ENCODE results near the gene RAC3.

RAC3 gene

GRCh38 chr17:82072827-82073226 lies 41.3 kb downstream of the RAC3 start:
- Histone ChIP-seq H3K36me3 (replicated peaks) (peaks cover 1% of the 10 kb centered on the region), H3K27me3 (ENCODE audit: low read depth) (no peaks in the 10 kb centered on the region), H3K4me3 (no peak overlapping the region), H3K9me3 (no peaks in the 10 kb centered on the region), H3K4me1 (no peaks in the 10 kb centered on the region)
- in situ Hi-C loops (cut with MboI; ENCODE audit: low sequenced_read_pairs): no loop called here
- DNase-seq (ENCODE audit: low spot score in 2 of 2): no peak

GRCh38 chr17:82073446-82073845 lies 42.0 kb downstream of the RAC3 start:
- DNase-seq (ENCODE audit: low spot score in 2 of 2): no peak
- H3K36me3 ChIP-seq (replicated peaks): peaks cover 8% of the 10 kb centered on the region
- H3K9me3 ChIP-seq: no peaks in the 10 kb centered on the region
- in situ Hi-C loops (cut with MboI; ENCODE audit: low sequenced_read_pairs): no loop called here
- H3K27me3 ChIP-seq (ENCODE audit: low read depth): no peaks in the 10 kb centered on the region
- no peak overlapping the region for H3K4me3 ChIP-seq
- H3K4me1 ChIP-seq: no peaks in the 10 kb centered on the region

DNA sequence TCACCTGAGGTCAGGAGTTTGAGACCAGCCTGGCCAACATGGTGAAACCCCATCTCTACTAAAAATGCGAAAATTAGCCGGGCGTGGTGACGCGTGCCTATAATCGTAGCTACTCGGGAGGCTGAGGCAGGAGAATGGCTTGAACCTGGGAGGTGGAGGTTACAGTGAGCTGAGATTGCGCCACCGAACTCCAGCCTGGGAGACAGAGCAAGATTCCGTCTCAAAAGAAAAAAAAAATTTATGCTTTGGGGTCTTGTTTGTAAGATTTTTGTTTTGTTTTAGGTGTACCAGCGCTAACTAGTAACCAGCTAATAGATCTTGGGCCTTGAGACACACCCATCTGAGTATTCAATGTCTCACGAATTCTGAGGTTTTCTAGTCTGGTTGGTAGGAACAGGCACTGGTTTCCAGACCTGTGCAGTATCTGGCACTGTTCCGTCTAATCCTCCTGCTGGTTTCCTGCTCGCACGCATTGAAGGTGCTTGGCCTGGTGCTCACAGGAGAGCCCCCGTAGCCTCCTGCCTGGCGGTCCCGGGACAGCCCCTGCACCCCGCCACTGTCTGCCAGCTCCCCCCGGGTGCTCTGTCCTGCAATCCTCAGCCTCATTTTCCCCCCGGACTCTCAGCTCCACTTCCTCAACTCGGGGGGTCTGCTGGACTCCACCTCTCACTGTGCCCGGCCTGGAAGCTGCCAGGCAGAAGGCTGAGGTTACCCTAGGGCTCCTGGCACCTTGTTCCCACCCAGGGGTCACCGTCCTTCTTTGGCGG lies 44.7 kb downstream of the RAC3 start:
- no peak for DNase-seq (ENCODE audit: low spot score in 2 of 2)
- H3K27me3 ChIP-seq (ENCODE audit: low read depth): no peaks in the 10 kb centered on the region
- no peak overlapping the region for H3K4me3 ChIP-seq
- H3K4me1 ChIP-seq: no peaks in the 10 kb centered on the region
- H3K36me3 ChIP-seq (replicated peaks): peaks cover 29% of the 10 kb centered on the region
- in situ Hi-C loops (cut with MboI; ENCODE audit: low sequenced_read_pairs): no loop called here
- H3K9me3 ChIP-seq: no peaks in the 10 kb centered on the region

DNA sequence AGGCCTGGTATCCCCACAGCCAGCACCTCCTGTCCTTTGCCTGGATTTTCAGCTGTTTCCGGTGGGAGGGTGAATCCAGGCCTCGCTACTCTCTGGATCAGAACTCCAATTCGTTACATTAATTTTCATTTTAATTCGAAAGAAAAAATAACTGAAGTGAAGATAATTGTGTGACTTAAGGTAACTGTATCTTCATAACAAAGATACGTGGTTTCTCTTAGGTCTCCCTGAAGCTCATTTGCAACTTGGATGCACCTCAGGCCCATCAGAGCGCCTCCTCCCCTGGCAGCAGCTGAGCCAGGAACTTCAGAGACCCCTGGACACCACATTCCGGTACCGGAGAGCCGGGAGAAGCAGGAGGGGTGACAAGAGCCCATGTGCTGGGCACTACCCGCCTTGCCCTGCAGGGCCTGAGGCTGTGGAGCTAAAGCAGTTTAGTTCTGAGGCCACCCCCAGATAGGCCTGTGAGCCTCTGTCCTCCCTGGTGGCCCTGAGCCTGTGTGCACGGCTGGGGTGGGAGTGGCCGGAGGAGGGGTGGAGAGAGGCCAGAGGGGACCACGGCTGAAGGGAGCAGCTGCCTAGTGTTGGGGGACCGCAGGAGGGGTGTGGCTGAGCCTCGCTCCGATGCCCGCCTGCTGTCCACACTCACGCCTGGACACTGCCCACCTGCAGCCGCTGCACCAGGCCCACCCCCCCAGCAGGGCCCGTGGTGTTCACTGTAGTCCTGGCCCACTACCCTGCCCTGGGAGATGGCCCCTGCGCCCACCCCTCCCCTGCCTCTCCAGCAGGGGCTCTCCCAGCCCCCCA lies 45.5 kb downstream of the RAC3 start:
- Histone ChIP-seq H3K27me3 (ENCODE audit: low read depth) (no peaks in the 10 kb centered on the region), H3K4me3 (no peak overlapping the region), H3K4me1 (no peaks in the 10 kb centered on the region), H3K36me3 (replicated peaks) (peaks cover 35% of the 10 kb centered on the region), H3K9me3 (no peaks in the 10 kb centered on the region)
- in situ Hi-C loops (cut with MboI; ENCODE audit: low sequenced_read_pairs): no loop called here
- no peak for DNase-seq (ENCODE audit: low spot score in 2 of 2)

GRCh38 chr17:82077617-82078358 lies 46.3 kb downstream of the RAC3 start:
- no peak for DNase-seq (ENCODE audit: low spot score in 2 of 2)
- in situ Hi-C loops (cut with MboI; ENCODE audit: low sequenced_read_pairs): no loop called here
- Histone ChIP-seq H3K9me3 (no peaks in the 10 kb centered on the region), H3K4me3 (no peak overlapping the region), H3K36me3 (replicated peaks) (peaks cover 43% of the 10 kb centered on the region), H3K27me3 (ENCODE audit: low read depth) (no peaks in the 10 kb centered on the region), H3K4me1 (no peaks in the 10 kb centered on the region)

DNA sequence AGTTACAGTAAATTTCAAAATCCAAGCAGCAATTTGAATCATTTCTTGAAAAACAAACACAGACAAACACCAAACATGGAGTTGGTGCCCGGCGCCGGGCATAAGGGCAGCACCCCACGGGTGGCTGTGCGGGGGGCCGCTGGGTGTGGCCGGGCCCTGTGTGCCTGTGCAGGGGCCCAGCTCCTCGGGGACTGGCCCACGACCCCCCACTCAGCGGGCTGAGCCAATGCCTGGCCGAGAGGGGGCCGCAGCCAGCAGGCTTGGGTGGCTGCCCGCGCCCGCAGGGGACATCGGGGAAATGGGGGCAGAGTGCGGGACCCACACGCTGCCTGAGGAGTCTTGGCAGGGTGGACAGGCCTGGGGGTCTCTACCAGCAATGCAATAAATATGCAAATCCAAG lies 47.0 kb downstream of the RAC3 start:
- H3K36me3 ChIP-seq (replicated peaks): peaks cover 49% of the 10 kb centered on the region
- no peaks in the 10 kb centered on the region for H3K27me3 ChIP-seq (ENCODE audit: low read depth)
- in situ Hi-C loops (cut with MboI; ENCODE audit: low sequenced_read_pairs): no loop called here
- H3K9me3 ChIP-seq: no peaks in the 10 kb centered on the region
- no peak for DNase-seq (ENCODE audit: low spot score in 2 of 2)
- no peak overlapping the region for H3K4me3 ChIP-seq
- H3K4me1 ChIP-seq: no peaks in the 10 kb centered on the region

- H3K4me3 ChIP-seq: no peak overlapping the region
- no peaks in the 10 kb centered on the region for H3K9me3 ChIP-seq
- in situ Hi-C loops (cut with MboI; ENCODE audit: low sequenced_read_pairs): no loop called here
- peaks cover 56% of the 10 kb centered on the region for H3K36me3 ChIP-seq (replicated peaks)
- H3K4me1 ChIP-seq: no peaks in the 10 kb centered on the region
- H3K27me3 ChIP-seq (ENCODE audit: low read depth): no peaks in the 10 kb centered on the region
- no peak for DNase-seq (ENCODE audit: low spot score in 2 of 2)
These were observed 47.7 kb downstream of the RAC3 start for GRCh38 chr17:82079001-82079677.

DNA sequence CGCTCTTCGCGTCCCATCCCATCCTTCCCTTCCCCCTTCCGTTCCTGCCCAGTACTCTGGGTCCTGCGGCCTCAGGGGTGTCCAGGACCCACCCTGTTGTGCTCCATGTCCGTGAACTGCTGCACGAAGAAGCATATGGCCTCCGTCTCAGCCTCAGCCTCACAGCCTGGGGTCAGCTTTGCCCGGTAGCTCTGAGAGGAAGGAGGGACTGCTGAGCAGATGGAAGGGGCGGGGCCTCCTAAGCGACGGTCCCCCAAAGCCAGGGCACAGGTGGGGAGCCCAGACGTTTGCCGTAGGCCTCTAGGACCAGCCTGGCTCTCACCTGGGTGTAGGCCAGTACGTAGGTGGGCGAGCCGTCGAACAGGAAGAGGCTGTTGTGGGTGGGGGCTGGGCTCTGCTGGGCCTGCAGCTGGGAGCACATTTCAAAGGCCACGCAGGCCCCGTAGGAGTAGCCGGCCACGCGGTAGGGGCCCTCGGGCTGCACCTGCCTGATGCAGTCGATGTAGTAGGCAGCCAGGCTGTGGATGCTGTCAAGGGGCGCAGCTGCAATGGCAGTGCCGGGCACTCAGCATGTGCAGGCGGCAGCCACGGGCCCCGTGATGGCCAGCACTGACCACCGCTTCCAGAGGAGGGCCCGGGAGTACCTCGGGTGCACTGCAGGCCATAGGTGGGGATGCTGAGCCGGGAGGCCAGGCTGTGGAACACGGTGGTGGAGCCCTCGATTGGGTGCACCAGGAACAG lies 48.7 kb downstream of the RAC3 start:
- in situ Hi-C loops (cut with MboI; ENCODE audit: low sequenced_read_pairs): no loop called here
- no peak for DNase-seq (ENCODE audit: low spot score in 2 of 2)
- H3K4me1 ChIP-seq: no peaks in the 10 kb centered on the region
- peaks cover 67% of the 10 kb centered on the region for H3K36me3 ChIP-seq (replicated peaks)
- H3K27me3 ChIP-seq (ENCODE audit: low read depth): no peaks in the 10 kb centered on the region
- H3K9me3 ChIP-seq: no peaks in the 10 kb centered on the region
- no peak overlapping the region for H3K4me3 ChIP-seq

DNA sequence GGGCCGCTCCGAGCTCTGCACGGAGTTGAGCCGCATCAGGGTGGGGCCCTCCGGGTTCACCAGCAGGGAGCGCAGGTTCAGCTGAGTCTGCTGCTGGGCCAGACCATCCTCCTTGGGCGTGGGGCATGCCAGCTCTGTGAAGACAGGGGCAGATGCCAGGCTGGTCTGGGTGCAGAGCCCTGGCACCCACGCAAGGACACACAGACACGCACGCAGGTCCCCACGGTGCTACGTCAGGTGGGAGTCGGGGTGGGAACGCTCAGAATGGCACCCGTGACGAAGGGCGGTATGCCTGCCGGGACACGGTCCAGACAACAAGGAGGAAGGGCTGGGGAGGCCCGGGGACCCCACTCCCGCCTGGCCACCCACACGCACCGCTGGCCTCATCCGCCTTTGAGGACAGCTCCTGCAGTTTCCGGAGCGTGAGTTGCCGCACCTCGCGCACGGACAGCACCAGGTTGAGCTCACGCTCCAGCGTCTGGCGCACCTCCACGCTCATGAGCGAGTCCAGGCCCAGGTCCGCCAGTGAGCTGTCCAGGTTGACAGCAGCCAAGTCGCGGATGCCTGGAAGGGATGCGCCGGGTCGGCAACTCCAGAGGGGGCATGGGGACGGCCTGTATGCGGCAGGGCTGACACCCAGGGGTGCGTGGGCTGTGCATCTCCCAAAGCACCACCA lies 49.4 kb downstream of the RAC3 start:
- H3K4me3 ChIP-seq: no peak overlapping the region
- H3K36me3 ChIP-seq (replicated peaks): peaks cover 74% of the 10 kb centered on the region
- no peaks in the 10 kb centered on the region for H3K9me3 ChIP-seq

DNA sequence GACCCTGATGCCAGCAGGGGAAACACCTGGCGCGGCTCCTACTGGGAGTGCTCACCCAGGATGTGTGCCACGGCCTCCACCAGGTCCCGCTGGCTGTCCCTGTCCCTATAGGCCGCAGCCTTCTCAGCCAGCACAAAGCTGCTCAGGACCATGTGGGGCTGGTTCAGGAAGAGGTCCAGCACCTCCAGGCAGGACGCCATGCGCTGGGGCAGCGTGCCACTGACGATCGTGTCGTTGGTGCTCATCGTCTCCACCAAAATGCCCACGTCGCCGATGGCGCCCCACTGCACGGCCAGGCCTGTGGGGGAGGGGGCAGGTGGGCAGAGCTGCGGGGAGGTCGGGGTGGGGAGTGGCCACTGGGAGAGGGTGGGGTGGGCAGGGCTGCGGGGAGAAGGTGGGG lies 50.1 kb downstream of the RAC3 start:
- H3K4me3 ChIP-seq: no peak overlapping the region
- peaks cover 80% of the 10 kb centered on the region for H3K36me3 ChIP-seq (replicated peaks)
- no peaks in the 10 kb centered on the region for H3K9me3 ChIP-seq
- no peak for DNase-seq (ENCODE audit: low spot score in 2 of 2)
- no peaks in the 10 kb centered on the region for H3K27me3 ChIP-seq (ENCODE audit: low read depth)
- in situ Hi-C loops (cut with MboI; ENCODE audit: low sequenced_read_pairs): no loop called here
- no peaks in the 10 kb centered on the region for H3K4me1 ChIP-seq

More for the DNA sequence above, 49.4 kb downstream of the RAC3 start:
- no peaks in the 10 kb centered on the region for H3K27me3 ChIP-seq (ENCODE audit: low read depth)
- H3K4me1 ChIP-seq: no peaks in the 10 kb centered on the region
- no peak for DNase-seq (ENCODE audit: low spot score in 2 of 2)
- in situ Hi-C loops (cut with MboI; ENCODE audit: low sequenced_read_pairs): no loop called here

DNA sequence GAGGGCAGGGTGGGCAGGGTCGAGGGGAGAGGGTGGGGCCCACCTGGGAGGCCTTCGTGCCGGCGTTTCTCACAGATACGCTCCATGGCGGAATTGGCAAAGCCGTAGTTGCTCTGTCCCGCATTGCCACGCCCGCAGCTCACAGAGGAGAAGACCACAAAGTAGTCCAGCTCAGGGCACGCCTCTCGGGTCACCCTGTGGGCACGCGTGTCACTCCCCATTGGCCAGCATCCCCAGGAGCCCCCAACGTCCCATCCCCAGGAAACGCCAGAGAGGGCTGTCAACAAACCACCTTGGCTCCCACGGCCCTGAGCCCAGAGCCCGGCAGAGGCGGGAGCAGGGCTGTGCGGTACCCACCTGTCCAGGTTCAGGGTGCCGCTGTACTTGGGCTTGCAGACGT lies 50.5 kb downstream of the RAC3 start:
- in situ Hi-C loops (cut with MboI; ENCODE audit: low sequenced_read_pairs): no loop called here
- no peaks in the 10 kb centered on the region for H3K4me1 ChIP-seq
- no peaks in the 10 kb centered on the region for H3K27me3 ChIP-seq (ENCODE audit: low read depth)
- H3K36me3 ChIP-seq (replicated peaks): peaks cover 85% of the 10 kb centered on the region
- H3K9me3 ChIP-seq: no peaks in the 10 kb centered on the region
- no peak overlapping the region for H3K4me3 ChIP-seq
- DNase-seq (ENCODE audit: low spot score in 2 of 2): no peak

GRCh38 chr17:82082456-82082855 lies 51.0 kb downstream of the RAC3 start:
- DNase-seq (ENCODE audit: low spot score in 2 of 2): no peak
- no peaks in the 10 kb centered on the region for H3K27me3 ChIP-seq (ENCODE audit: low read depth)
- no peak overlapping the region for H3K4me3 ChIP-seq
- peaks cover 89% of the 10 kb centered on the region for H3K36me3 ChIP-seq (replicated peaks)
- no peaks in the 10 kb centered on the region for H3K9me3 ChIP-seq
- no peaks in the 10 kb centered on the region for H3K4me1 ChIP-seq
- in situ Hi-C loops (cut with MboI; ENCODE audit: low sequenced_read_pairs): no loop called here

Data from HAP-1 (cell line).